ENCODE data around the gene MATN1. TPM values are rescaled to one million over a fixed set of nuclear protein-coding genes. Genes with fewer than 3 reads are reported as not detected.

The MATN1 gene
- total RNA-seq, 1 experiment from 2014 or later = 0.24 TPM

DNA sequence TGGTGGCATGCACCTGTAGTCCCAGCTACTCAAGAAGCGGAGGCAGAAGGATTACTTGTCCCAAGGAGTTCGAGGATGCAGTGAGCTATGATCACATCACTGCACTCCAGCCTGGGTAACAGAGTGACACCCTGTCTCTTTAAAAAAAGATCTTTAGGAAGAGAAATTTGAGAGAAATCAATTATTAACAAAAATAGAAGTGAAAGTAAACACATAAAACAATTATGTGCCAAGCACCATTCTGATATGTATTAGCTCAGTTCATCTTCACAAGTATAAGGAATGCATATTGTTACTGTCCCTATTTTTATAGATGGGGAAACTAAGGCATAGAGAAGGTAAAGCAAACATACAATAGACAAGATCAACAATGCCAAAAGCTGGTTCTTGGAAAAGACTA, 48.1 kb downstream of the MATN1 start:
- CTCF ChIA-PET = interaction anchor here (2.4 kb wide), 1 partner anchor 10 kb away, joined by 8 read pairs; no protein-coding TSS in a partner anchor

DNA sequence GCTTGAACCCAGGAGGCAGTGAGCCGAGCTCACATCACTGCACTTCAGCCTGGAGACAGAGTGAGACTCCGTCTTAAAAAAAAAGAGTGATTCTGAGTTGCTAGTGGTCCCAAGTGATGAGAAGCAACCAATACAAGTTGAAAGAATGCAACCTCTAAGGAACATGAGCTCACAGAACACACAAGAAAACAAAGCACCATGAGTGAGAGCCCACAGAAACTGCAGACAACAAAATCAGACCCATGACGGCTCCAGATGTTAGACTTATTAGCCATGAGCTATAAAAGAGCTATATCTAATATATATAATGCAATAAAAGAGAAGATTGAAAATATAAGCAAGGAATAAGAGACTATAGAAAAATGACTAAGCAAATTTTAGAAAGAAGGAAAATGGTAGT, 50.0 kb downstream of the MATN1 start:
- Mint-ChIP-seq H3K27me3 (ENCODE audit: low read depth) (no peaks in the 10 kb centered on the region), H3K27ac (no peak overlapping the region), H3K36me3 (peaks cover 5% of the 10 kb centered on the region), H3K9me3 (peaks cover 30% of the 10 kb centered on the region), H3K4me3 (no peak overlapping the region), H3K4me1 (no peaks in the 10 kb centered on the region)
- no peak for DNase-seq (ENCODE audit: low spot score)
- CTCF ChIA-PET = no interaction called here
- TF ChIP-seq, protein P1, sequence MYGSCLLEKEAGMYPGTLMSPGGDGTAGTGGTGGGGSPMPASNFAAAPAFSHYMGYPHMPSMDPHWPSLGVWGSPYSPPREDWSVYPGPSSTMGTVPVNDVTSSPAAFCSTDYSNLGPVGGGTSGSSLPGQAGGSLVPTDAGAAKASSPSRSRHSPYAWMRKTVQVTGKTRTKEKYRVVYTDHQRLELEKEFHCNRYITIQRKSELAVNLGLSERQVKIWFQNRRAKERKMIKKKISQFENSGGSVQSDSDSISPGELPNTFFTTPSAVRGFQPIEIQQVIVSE (CRISPR knock-in tag; IDR thresholded peaks at IDR 0.05; ENCODE audit: borderline replicate concordance) = no peak
- TF ChIP-seq, protein P2, sequence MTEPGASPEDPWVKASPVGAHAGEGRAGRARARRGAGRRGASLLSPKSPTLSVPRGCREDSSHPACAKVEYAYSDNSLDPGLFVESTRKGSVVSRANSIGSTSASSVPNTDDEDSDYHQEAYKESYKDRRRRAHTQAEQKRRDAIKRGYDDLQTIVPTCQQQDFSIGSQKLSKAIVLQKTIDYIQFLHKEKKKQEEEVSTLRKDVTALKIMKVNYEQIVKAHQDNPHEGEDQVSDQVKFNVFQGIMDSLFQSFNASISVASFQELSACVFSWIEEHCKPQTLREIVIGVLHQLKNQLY (CRISPR knock-in tag; IDR thresholded peaks at IDR 0.05) = no peak
- TF ChIP-seq, protein P3, sequence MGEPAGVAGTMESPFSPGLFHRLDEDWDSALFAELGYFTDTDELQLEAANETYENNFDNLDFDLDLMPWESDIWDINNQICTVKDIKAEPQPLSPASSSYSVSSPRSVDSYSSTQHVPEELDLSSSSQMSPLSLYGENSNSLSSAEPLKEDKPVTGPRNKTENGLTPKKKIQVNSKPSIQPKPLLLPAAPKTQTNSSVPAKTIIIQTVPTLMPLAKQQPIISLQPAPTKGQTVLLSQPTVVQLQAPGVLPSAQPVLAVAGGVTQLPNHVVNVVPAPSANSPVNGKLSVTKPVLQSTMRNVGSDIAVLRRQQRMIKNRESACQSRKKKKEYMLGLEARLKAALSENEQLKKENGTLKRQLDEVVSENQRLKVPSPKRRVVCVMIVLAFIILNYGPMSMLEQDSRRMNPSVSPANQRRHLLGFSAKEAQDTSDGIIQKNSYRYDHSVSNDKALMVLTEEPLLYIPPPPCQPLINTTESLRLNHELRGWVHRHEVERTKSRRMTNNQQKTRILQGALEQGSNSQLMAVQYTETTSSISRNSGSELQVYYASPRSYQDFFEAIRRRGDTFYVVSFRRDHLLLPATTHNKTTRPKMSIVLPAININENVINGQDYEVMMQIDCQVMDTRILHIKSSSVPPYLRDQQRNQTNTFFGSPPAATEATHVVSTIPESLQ (CRISPR knock-in tag; IDR thresholded peaks at IDR 0.05) = no peak
- TF ChIP-seq ESRRA (CRISPR knock-in tag; IDR thresholded peaks at IDR 0.05; ENCODE audit: borderline replicate concordance) (no peak), ATF1 (CRISPR knock-in tag; IDR thresholded peaks at IDR 0.05) (no peak), ETV6 (CRISPR knock-in tag; IDR thresholded peaks at IDR 0.05) (no peak), MYBL2 (CRISPR knock-in tag; IDR thresholded peaks at IDR 0.05) (no peak), ZBTB21 (CRISPR knock-in tag; IDR thresholded peaks at IDR 0.05; ENCODE audit: borderline replicate concordance) (no peak), HMGA2 (CRISPR knock-in tag; IDR thresholded peaks at IDR 0.05) (no peak), NFE2L1 (CRISPR knock-in tag; IDR thresholded peaks at IDR 0.05) (no peak), TEAD4 (CRISPR knock-in tag; IDR thresholded peaks at IDR 0.05) (no peak), TP53 (CRISPR knock-in tag; IDR thresholded peaks at IDR 0.05) (no peak), ZNF416 (CRISPR knock-in tag; IDR thresholded peaks at IDR 0.05) (no peak), FOXP1 (CRISPR knock-in tag; IDR thresholded peaks at IDR 0.05; ENCODE audit: borderline replicate concordance) (no peak), ZNF317 (CRISPR knock-in tag; IDR thresholded peaks at IDR 0.05; ENCODE audit: borderline replicate concordance, low read depth) (no peak), SP1 (CRISPR knock-in tag; conservative IDR thresholded peaks at IDR 0.05) (no peak)
- TF ChIP-seq, protein P4, sequence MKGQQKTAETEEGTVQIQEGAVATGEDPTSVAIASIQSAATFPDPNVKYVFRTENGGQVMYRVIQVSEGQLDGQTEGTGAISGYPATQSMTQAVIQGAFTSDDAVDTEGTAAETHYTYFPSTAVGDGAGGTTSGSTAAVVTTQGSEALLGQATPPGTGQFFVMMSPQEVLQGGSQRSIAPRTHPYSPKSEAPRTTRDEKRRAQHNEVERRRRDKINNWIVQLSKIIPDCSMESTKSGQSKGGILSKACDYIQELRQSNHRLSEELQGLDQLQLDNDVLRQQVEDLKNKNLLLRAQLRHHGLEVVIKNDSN (CRISPR knock-in tag; IDR thresholded peaks at IDR 0.05) = no peak
- TF ChIP-seq, protein P5, sequence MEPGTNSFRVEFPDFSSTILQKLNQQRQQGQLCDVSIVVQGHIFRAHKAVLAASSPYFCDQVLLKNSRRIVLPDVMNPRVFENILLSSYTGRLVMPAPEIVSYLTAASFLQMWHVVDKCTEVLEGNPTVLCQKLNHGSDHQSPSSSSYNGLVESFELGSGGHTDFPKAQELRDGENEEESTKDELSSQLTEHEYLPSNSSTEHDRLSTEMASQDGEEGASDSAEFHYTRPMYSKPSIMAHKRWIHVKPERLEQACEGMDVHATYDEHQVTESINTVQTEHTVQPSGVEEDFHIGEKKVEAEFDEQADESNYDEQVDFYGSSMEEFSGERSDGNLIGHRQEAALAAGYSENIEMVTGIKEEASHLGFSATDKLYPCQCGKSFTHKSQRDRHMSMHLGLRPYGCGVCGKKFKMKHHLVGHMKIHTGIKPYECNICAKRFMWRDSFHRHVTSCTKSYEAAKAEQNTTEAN (CRISPR knock-in tag; IDR thresholded peaks at IDR 0.05) = no peak
- TF ChIP-seq, protein P6, sequence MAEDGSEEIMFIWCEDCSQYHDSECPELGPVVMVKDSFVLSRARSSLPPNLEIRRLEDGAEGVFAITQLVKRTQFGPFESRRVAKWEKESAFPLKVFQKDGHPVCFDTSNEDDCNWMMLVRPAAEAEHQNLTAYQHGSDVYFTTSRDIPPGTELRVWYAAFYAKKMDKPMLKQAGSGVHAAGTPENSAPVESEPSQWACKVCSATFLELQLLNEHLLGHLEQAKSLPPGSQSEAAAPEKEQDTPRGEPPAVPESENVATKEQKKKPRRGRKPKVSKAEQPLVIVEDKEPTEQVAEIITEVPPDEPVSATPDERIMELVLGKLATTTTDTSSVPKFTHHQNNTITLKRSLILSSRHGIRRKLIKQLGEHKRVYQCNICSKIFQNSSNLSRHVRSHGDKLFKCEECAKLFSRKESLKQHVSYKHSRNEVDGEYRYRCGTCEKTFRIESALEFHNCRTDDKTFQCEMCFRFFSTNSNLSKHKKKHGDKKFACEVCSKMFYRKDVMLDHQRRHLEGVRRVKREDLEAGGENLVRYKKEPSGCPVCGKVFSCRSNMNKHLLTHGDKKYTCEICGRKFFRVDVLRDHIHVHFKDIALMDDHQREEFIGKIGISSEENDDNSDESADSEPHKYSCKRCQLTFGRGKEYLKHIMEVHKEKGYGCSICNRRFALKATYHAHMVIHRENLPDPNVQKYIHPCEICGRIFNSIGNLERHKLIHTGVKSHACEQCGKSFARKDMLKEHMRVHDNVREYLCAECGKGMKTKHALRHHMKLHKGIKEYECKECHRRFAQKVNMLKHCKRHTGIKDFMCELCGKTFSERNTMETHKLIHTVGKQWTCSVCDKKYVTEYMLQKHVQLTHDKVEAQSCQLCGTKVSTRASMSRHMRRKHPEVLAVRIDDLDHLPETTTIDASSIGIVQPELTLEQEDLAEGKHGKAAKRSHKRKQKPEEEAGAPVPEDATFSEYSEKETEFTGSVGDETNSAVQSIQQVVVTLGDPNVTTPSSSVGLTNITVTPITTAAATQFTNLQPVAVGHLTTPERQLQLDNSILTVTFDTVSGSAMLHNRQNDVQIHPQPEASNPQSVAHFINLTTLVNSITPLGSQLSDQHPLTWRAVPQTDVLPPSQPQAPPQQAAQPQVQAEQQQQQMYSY (CRISPR knock-in tag; IDR thresholded peaks at IDR 0.05) = no peak
- no peak for ATAC-seq
- POLR2A ChIA-PET = no interaction called here

More for the DNA sequence above, 48.1 kb downstream of the MATN1 start:
- ATAC-seq (no peak), DNase-seq (ENCODE audit: low spot score) (no peak)
- Mint-ChIP-seq H3K27ac (no peak overlapping the region), H3K4me1 (no peaks in the 10 kb centered on the region), H3K36me3 (peaks cover 5% of the 10 kb centered on the region), H3K27me3 (ENCODE audit: low read depth) (no peaks in the 10 kb centered on the region), H3K9me3 (peaks cover 34% of the 10 kb centered on the region), H3K4me3 (no peak overlapping the region)
- POLR2A ChIA-PET = no interaction called here
- TF ChIP-seq GTF2I (CRISPR knock-in tag; conservative IDR thresholded peaks at IDR 0.05) = no peak
- TF ChIP-seq JUN (CRISPR knock-in tag; IDR thresholded peaks at IDR 0.05) = no peak
- no peak for TF ChIP-seq NR2C2 (CRISPR knock-in tag; IDR thresholded peaks at IDR 0.05)
- TF ChIP-seq NFE2L1 (CRISPR knock-in tag; IDR thresholded peaks at IDR 0.05) = no peak

Data from WTC11 (cell line).